Panc1 (cell line): ENCODE results near the gene GFAP. TPM values are rescaled to one million over a fixed set of nuclear protein-coding genes. Genes with fewer than 3 reads are reported as not detected.

Experiments used
- ATAC-seq: fragments of 200-7000 bp; cut with Tn5 transposase; 2 replicates; pipeline ENCODE4 v1.9.1; 2020; ENCODE audit warnings: mild to moderate bottlenecking, moderate library complexity
- BruUV-seq: library from RNA; stranded (reverse); fragments of 400-500 nt; replicated peaks from 2 replicates; lab custom pipeline; 2021; lab: Mats Ljungman, UMichigan
- CTCF ChIA-PET: fragments of 300-600 bp; sonication (Branson Sonifier 250); formaldehyde crosslinking; loops from one replicate; lab custom pipeline; 2022; ENCODE audit warnings: antibody characterized with exemption; lab: Charles Lee
- POLR2A ChIA-PET: fragments of 300-600 bp; sonication (Branson Sonifier 250); formaldehyde crosslinking; loops from one replicate; lab custom pipeline; 2022; ENCODE audit warnings: antibody characterized with exemption; lab: Charles Lee
- DNase-seq: peaks from one replicate; pipeline ENCODE4 v3.0.0-alpha.2; 2010; ENCODE audit warnings: low read depth, low spot score
- H3K27ac ChIP-seq: 2 replicates; pipeline ENCODE4 v1.5.1; 2011; ENCODE audit warnings: mild to moderate bottlenecking, low read length, inconsistent platforms
- H3K27me3 ChIP-seq: fragments of 200-500 bp; sonication (Bioruptor generic); 2 replicates; pipeline ENCODE4 v1.6.0; 2014; ENCODE audit warnings: low read length, inconsistent platforms; ENCODE audit not compliant: control insufficient read depth, insufficient read depth
- H3K36me3 ChIP-seq: fragments of 200-500 bp; sonication (Bioruptor generic); 2 replicates; pipeline ENCODE4 v1.5.1; 2014; ENCODE audit warnings: inconsistent platforms, mild to moderate bottlenecking, low read length, moderate library complexity; ENCODE audit not compliant: control insufficient read depth, insufficient read depth
- H3K4me1 ChIP-seq: 2 replicates; pipeline ENCODE4 v1.5.1; 2011; ENCODE audit warnings: inconsistent platforms, mild to moderate bottlenecking, low read length, moderate library complexity; ENCODE audit not compliant: control insufficient read depth, insufficient read depth
- H3K4me3 ChIP-seq, 2 experiments: 2 replicates each; pipeline ENCODE4 v1.5.1; 2011 to 2012; ENCODE audit warnings: low read depth in 2 of 2, low read length in 2 of 2, mild to moderate bottlenecking in 2 of 2, inconsistent platforms in 1 of 2, moderate library complexity in 1 of 2
- H3K9me3 ChIP-seq: fragments of 200-500 bp; sonication (Bioruptor generic); 2 replicates; pipeline ENCODE4 v1.5.1; 2014; ENCODE audit warnings: low read depth, mild to moderate bottlenecking, inconsistent platforms, low read length, moderate library complexity; ENCODE audit not compliant: control insufficient read depth, insufficient read depth
- POLR2AphosphoS5 ChIP-seq: IDR thresholded peaks from 2 replicates; pipeline ENCODE4 v1.6.1; 2012; ENCODE audit warnings: mild to moderate bottlenecking, low read depth, low read length, moderate library complexity
- SIN3A ChIP-seq: IDR thresholded peaks from 2 replicates; pipeline ENCODE4 v1.6.1; 2012; ENCODE audit warnings: low read depth, mild to moderate bottlenecking, low read length, moderate library complexity, borderline replicate concordance; ENCODE audit not compliant: insufficient read depth
- TCF7L2 ChIP-seq: IDR thresholded peaks from 2 replicates; pipeline ENCODE4 v1.6.1; 2011; ENCODE audit warnings: mild to moderate bottlenecking, low read depth, low read length, inconsistent platforms
- in situ Hi-C: cut with HindIII; loops from 2 replicates; pipeline ENCODE4 v1.10.0; 2016; ENCODE audit warnings: low sequenced_read_pairs, low pct_unique_long_range_greater_than_20kb
- intact Hi-C: fragments of 100-400 bp; cut with micrococcal nuclease; formaldehyde crosslinking; loops from one replicate; pipeline ENCODE4 v1.10.0; 2022; ENCODE audit not compliant: unreplicated experiment
- total RNA-seq: library from RNA; stranded (reverse); gene quantifications from one replicate; pipeline ENCODE4 v1.2.1, GENCODE V29; 2021; ENCODE audit not compliant: unreplicated experiment
- TF ChIP-seq, protein P1 (sequence below): fragments of 450-650 bp; IDR thresholded peaks from 2 replicates; pipeline ENCODE4 v1.5.1; 2017; ENCODE audit warnings: mild to moderate bottlenecking
- TF ChIP-seq, protein P2 (sequence below), 2 experiments: IDR thresholded peaks; 2 replicates each; pipeline ENCODE4 v1.6.1; 2011 to 2012; ENCODE audit warnings: low read depth in 2 of 2, control low read depth in 1 of 2, low read length in 1 of 2, mild to moderate bottlenecking in 1 of 2, moderate library complexity in 1 of 2; ENCODE audit not compliant: insufficient read depth in 1 of 2

Gene GFAP
- total RNA-seq, 1 experiment from 2014 or later = not detected

DNA sequence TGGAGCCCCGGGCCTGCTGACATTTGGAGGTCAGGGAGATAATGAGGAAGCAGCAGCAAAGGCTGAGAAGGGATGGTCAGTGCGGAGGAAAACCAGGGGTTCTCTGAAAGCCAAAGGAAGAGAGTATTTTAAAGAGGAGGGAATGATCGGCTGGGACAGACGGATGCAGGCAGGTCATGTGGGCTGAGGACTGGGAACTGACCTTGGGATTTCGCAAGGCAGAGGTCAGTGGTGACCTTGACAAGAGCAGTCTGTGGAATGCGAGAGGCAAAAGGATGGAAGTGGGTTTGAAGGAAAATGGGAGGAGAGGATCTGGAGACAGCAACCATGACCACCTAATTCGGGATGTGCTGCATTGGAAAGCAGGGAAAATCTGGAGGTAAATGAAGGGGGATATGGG is 26.3 kb downstream of the GFAP start:
- no peak for ATAC-seq
- Histone ChIP-seq H3K4me1 (no peaks in the 10 kb centered on the region), H3K36me3 (peaks cover 6% of the 10 kb centered on the region), H3K27me3 (no peaks in the 10 kb centered on the region), H3K9me3 (no peaks in the 10 kb centered on the region), H3K27ac (no peak overlapping the region), H3K4me3 (no peak overlapping the region)
- no peak for DNase-seq
- BruUV-seq = no TSS peak
- no peak for TF ChIP-seq SIN3A
- TF ChIP-seq TCF7L2 = no peak
- TF ChIP-seq, protein P1, sequence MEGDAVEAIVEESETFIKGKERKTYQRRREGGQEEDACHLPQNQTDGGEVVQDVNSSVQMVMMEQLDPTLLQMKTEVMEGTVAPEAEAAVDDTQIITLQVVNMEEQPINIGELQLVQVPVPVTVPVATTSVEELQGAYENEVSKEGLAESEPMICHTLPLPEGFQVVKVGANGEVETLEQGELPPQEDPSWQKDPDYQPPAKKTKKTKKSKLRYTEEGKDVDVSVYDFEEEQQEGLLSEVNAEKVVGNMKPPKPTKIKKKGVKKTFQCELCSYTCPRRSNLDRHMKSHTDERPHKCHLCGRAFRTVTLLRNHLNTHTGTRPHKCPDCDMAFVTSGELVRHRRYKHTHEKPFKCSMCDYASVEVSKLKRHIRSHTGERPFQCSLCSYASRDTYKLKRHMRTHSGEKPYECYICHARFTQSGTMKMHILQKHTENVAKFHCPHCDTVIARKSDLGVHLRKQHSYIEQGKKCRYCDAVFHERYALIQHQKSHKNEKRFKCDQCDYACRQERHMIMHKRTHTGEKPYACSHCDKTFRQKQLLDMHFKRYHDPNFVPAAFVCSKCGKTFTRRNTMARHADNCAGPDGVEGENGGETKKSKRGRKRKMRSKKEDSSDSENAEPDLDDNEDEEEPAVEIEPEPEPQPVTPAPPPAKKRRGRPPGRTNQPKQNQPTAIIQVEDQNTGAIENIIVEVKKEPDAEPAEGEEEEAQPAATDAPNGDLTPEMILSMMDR = no peak
- TF ChIP-seq, protein P2, sequence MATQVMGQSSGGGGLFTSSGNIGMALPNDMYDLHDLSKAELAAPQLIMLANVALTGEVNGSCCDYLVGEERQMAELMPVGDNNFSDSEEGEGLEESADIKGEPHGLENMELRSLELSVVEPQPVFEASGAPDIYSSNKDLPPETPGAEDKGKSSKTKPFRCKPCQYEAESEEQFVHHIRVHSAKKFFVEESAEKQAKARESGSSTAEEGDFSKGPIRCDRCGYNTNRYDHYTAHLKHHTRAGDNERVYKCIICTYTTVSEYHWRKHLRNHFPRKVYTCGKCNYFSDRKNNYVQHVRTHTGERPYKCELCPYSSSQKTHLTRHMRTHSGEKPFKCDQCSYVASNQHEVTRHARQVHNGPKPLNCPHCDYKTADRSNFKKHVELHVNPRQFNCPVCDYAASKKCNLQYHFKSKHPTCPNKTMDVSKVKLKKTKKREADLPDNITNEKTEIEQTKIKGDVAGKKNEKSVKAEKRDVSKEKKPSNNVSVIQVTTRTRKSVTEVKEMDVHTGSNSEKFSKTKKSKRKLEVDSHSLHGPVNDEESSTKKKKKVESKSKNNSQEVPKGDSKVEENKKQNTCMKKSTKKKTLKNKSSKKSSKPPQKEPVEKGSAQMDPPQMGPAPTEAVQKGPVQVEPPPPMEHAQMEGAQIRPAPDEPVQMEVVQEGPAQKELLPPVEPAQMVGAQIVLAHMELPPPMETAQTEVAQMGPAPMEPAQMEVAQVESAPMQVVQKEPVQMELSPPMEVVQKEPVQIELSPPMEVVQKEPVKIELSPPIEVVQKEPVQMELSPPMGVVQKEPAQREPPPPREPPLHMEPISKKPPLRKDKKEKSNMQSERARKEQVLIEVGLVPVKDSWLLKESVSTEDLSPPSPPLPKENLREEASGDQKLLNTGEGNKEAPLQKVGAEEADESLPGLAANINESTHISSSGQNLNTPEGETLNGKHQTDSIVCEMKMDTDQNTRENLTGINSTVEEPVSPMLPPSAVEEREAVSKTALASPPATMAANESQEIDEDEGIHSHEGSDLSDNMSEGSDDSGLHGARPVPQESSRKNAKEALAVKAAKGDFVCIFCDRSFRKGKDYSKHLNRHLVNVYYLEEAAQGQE (IDR thresholded peaks at IDR 0.05; ENCODE audit: insufficient read depth in 1 of 2, low read depth in 2 of 2, low read length in 1 of 2) = no peak
- no peak for TF ChIP-seq POLR2AphosphoS5
- ChIA-PET POLR2A (no interaction called here), CTCF (no interaction called here)
- in situ Hi-C loops (no loop called here), intact Hi-C loops (no loop called here)

DNA sequence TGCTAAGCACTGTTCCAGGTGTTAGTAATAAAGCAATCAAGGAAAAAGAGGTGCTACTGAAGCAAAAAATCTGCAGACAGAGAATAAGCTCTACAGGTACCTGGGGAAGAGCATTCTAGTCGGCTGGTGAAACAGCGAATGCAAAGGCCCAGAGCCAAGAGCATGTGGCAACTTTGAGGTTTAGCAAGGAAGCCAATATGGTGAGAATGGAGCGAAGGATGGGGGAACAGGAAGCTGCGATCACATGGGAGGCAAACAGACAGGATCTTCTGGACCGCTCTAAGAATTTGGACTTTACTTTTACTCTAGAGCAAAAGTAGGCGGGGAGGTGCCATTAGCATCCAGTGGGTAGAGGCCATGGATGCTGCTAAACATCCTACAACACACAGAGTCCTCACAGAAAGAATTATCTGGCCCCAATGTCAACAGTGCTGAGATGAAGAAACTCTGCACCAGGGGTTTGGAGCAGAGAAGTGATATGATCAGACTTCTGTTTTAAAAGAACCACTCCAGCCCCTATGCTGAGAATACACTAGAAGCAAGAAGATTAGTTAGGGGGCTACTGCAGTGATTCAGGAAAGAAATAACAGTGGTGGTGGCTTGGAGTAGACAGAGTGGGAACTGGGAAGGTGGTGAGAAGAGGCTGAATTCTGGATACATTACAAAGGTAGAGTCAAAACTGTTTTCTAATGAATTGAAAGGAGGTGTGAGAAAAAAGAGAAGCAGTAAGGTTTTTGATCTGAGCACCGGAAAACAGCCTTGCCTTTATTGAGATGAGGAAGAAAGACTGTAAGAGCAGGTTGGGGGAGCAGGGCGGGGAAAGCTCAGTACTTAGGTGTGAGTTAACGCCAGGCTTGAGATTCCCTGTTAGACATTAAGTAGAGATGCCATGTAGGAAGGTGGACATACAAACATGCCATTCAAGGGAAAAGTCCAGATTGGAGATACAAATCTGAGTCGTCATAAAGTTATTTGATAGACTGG is 27.0 kb downstream of the GFAP start:
- Histone ChIP-seq H3K27ac (no peak overlapping the region), H3K4me1 (no peaks in the 10 kb centered on the region), H3K4me3 (no peak overlapping the region), H3K36me3 (peaks cover 9% of the 10 kb centered on the region), H3K27me3 (no peaks in the 10 kb centered on the region), H3K9me3 (no peaks in the 10 kb centered on the region)
- CTCF ChIA-PET = no interaction called here
- intact Hi-C loops (no loop called here), in situ Hi-C loops (no loop called here)
- POLR2A ChIA-PET = no interaction called here
- BruUV-seq = no TSS peak
- ATAC-seq = no peak
- TF ChIP-seq TCF7L2 (no peak), SIN3A (no peak), POLR2AphosphoS5 (no peak)
- TF ChIP-seq, protein P2 (IDR thresholded peaks at IDR 0.05; ENCODE audit: insufficient read depth in 1 of 2, low read depth in 2 of 2, low read length in 1 of 2) = no peak
- TF ChIP-seq, protein P1 = no peak
- no peak for DNase-seq
